EH (cell line): ENCODE measurements around the gene MAST4.
A peak's percentile ranks its signal among the peaks of the same experiment; 100 is the strongest.
"Not testable (repeated sequence)": the region's sequence is repeated elsewhere in the genome, so short reads cannot be mapped to it uniquely, and the experiment has no call there.

Experiments
- DNase-seq: peaks from one replicate; pipeline ENCODE4 v3.0.0-alpha.2; 2015; ENCODE audit warnings: low read depth

Gene MAST4

GRCh38 chr5:67124556-67124955 lies 528.4 kb downstream of the MAST4 start:
- no peak for DNase-seq

- DNase-seq = not testable (repeated sequence)
These were observed 531.2 kb downstream of the MAST4 start for GRCh38 chr5:67127347-67127895.

- DNase-seq = no peak
These were observed 533.6 kb downstream of the MAST4 start for GRCh38 chr5:67129768-67130167.

- DNase-seq = no peak
These were observed 537.0 kb downstream of the MAST4 start for GRCh38 chr5:67133217-67133616.

GRCh38 chr5:67133776-67134175 lies 537.6 kb downstream of the MAST4 start:
- DNase-seq = no peak

- DNase-seq = no peak
These were observed 539.3 kb downstream of the MAST4 start for GRCh38 chr5:67135381-67135984.

GRCh38 chr5:67139030-67139429 lies 542.8 kb downstream of the MAST4 start:
- no peak for DNase-seq

GRCh38 chr5:67140413-67140812 lies 544.2 kb downstream of the MAST4 start:
- DNase-seq = no peak

GRCh38 chr5:67141644-67142043 lies 545.5 kb downstream of the MAST4 start:
- DNase-seq = no peak

GRCh38 chr5:67142816-67143215 lies 546.6 kb downstream of the MAST4 start:
- no peak for DNase-seq

GRCh38 chr5:67143549-67143948 lies 547.4 kb downstream of the MAST4 start:
- DNase-seq = no peak

- no peak for DNase-seq
These were observed 548.0 kb downstream of the MAST4 start for GRCh38 chr5:67144183-67144639.

- no peak for DNase-seq
These were observed 550.4 kb downstream of the MAST4 start for GRCh38 chr5:67146574-67146973.

GRCh38 chr5:67146981-67147380 lies 550.8 kb downstream of the MAST4 start:
- DNase-seq = no peak

- DNase-seq = peak; percentile 14
These were observed 551.6 kb downstream of the MAST4 start for GRCh38 chr5:67147760-67148159.

- no peak for DNase-seq
These were observed 553.1 kb downstream of the MAST4 start for GRCh38 chr5:67149057-67149950.

- peak; percentile 47 for DNase-seq
These were observed 553.8 kb downstream of the MAST4 start for GRCh38 chr5:67149951-67150523.

GRCh38 chr5:67152400-67152799 lies 556.2 kb downstream of the MAST4 start:
- DNase-seq = no peak

- DNase-seq = no peak
These were observed 557.1 kb downstream of the MAST4 start for GRCh38 chr5:67153292-67153691.

- DNase-seq = no peak
These were observed 558.5 kb downstream of the MAST4 start for GRCh38 chr5:67154556-67155206.

- peak; percentile 37 for DNase-seq
These were observed 560.9 kb downstream of the MAST4 start for GRCh38 chr5:67156976-67157583.

- no peak for DNase-seq
These were observed 564.1 kb downstream of the MAST4 start for GRCh38 chr5:67160272-67160671.
